HG03175 (cell line): ENCODE data around the gene DMRT1.

Experiments used
- ATAC-seq: cut with Tn5 transposase; IDR thresholded peaks from one replicate; pipeline ENCODE4 v1.9.1; 2021; ENCODE audit warnings: mild to moderate bottlenecking, moderate library complexity; ENCODE audit not compliant: unreplicated experiment

Gene DMRT1

DNA sequence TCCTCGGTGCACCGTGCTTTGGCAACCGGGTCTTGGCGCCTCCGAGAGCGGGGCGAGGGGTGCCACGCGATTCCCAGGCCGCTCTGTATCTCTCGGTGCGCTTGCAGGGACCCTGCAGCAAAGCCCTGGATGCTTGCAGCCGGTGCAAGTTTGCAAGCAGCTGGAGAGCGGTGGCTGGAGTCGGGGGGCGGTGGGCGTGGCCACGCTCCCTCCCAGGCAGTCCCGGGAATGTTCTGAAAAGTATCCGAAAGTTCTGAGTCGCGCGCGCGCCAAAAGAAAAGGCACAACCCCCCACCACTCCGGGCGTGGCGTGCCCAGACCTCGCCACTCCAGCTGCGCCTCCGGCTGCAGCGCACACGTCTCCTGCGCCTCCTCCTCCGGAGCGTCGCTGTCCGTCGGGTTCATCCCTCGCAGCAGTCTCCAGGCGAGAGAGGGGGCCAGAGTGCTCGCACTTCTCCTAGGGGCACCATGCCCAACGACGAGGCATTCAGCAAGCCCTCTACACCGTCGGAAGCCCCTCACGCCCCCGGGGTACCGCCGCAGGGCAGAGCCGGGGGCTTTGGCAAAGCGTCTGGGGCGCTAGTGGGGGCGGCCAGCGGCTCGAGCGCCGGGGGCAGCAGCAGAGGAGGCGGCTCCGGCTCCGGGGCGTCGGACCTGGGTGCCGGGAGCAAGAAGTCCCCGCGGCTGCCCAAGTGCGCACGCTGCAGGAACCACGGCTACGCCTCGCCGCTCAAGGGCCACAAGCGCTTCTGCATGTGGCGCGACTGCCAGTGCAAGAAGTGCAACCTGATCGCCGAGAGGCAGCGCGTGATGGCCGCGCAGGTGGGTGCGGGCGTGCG is at the start of gene DMRT1:
DMRT1 (plus strand) TSS at position 327 of the 839 bp plus-strand sequence; CDS start at position 469, 142 bp downstream.
- ATAC-seq, result no peak

DNA sequence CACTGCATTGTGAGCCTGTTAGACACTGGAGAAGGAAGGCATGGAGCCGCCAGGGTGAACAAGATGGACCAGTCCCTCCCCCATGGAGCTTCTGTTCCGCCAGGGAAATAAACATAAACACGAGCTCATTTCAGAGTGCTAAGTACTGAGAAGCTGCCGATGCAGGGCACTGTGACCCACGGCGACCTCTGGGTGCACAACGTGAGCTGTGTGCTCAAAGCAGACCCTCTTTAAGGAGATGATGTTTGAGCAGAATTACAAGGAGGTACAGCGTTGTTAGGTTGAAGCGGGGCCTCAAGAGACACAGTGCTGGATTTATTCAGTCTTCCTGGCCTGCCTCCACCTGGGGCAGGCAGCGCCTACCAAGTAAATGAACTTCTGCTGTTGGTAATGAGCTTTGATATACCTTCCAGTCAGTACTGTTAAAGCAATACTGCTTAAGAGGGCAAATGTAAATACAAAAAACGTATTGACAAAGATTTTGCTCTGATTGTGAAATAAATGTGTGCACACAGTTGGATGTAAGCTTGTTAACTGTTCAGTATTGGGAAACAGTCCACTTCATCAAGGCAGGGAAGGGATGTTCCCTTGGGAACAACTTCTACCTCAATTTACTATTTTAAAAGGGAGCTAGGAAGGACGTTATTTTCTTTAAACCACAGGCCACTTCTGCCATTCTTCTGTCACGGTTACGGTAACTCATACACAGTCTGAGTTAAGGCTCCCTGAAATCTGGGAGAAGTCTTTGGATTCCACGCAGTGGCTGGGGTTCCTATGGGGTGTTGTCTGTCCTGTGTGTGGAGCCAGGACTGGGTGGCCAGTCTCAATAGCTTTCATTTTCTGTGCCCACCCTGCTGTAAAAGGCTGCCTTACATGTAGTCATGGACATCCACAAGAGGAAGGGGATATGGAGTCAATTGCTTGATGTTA is 48.9 kb upstream of the DMRT1 start:
- ATAC-seq, result no peak

DNA sequence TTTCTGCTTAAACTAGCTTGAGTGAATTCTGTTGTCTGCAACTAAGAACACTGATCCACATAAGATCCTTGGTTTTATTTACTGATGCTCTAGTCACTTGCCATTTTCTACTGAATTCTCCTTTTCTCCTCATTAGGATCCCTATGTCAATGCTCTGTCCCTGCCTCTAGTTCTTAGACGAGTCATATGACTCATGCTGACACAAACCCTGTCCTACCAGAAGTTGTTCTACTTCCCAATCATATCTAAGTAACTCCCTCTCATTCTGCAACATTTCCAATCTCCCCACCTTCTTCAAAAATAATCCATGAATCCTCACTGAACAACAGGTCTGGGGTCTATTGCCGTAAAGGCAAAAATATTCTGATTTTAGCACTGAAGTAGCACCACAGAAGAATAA is 47.1 kb upstream of the DMRT1 start:
- ATAC-seq, result no peak

DNA sequence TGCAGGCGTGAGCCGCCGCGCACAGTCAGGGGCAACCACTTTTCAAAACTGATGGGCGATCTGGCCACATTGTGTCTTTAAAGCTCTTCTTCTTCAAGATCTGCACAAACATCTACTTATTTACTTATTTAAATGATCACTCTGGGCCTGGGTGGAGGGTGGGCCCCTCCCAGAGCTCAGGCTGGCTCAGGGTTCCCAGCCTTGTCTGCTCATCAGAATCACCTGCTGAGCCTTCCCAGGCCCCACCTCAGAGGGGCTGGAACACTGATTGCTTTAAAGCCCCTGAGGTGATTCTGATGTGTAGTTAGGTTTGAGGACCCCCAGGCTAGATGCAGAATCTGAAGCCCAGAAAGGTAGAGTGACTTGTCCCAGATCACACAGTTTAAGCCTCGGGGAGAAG is 45.6 kb upstream of the DMRT1 start:
- ATAC-seq, result no peak

DNA sequence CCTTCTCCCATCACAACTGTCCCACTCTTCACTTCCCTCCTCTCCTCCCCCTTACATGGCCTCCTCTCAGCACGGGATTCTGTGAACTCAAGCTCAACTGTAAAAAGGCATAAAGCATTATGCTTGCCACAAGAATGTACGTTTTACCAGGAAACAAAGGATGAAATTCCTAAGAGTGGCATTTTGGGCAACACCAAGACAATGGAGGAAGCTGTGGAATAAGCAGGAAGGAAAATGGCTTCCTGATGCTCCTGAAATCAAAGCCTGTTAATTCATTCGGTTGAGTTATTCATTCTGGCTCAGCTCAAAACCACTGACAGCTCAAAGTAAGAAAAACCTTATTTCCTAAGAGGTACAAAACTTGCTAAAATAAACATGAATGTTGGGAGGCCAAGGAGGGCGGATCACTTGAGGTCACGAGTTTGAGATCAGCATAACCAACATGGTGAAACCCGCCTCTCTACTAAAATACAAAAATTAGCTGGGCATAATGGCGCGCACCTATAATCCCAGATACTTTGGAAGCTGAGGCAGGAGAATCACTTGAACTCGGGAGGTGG is 40.8 kb upstream of the DMRT1 start:
- ATAC-seq, result no peak

DNA sequence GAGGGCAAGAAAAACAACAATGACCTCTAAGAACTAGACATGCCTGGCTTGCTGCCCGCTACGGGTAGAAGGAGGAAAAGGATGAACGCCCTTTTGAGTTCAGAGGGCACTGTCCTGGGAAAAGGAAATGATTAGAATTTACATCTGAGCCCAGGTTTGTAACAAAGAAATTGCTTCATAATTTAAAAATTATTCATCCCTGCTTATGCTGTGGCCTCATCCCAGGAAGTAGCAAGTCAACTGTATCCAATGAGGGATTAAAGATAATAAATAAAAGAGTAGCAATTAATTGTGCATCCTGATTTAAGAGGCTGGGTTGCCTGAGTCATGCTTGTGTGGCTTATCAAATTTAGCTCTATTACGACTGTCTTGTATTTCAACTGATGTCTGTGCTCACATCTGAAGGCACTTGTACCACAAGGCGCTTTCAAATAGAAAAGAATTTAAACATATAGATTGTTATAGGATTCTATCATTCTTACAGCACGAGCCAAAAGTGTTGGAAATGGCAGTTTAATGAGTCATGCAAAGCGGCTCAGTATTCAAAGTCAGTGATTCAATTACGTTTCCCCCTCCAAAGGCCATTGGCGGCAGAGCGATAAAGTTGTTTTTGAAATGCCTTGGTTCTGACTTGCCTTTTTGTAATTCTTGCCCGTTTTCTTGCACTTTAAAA is 40.0 kb upstream of the DMRT1 start:
- no peak for ATAC-seq

DNA sequence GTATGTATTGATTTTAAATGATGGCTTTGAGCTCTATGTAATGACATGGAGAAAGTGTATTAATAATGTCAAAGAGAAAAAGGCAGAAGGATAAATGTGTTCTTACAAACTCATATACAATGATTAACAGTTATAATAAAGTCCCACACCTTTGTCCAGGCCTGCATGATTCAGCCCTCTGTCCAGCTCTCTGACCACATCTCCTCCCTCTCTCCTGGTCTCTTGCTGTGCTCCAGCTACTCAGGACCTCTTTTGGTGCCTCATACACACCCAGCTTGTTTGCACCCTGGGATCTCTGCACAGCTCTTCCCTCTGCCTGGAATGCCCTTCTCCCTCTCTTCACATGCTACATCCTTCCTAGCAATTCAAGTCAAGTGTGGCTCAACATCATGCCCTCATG is 37.5 kb upstream of the DMRT1 start:
- no peak for ATAC-seq

DNA sequence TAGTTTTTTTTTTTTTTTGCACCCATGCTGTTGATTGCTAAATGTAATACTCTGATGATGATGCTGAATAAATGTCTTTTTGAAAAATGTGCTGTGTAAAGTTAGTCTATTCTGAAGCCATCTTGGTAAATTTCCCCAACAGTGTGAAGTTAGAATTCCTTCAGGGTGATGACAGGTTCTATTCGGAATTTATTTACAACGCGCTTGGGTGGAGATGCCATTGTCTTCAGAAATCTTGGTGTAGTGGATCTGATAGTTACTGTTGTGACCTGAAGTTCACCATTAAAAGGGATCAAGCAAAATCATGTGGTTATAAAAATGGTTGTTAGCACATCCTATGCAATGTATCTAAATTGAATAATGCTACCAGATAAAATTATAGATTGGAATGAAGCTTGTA is 36.3 kb upstream of the DMRT1 start:
- no peak for ATAC-seq

DNA sequence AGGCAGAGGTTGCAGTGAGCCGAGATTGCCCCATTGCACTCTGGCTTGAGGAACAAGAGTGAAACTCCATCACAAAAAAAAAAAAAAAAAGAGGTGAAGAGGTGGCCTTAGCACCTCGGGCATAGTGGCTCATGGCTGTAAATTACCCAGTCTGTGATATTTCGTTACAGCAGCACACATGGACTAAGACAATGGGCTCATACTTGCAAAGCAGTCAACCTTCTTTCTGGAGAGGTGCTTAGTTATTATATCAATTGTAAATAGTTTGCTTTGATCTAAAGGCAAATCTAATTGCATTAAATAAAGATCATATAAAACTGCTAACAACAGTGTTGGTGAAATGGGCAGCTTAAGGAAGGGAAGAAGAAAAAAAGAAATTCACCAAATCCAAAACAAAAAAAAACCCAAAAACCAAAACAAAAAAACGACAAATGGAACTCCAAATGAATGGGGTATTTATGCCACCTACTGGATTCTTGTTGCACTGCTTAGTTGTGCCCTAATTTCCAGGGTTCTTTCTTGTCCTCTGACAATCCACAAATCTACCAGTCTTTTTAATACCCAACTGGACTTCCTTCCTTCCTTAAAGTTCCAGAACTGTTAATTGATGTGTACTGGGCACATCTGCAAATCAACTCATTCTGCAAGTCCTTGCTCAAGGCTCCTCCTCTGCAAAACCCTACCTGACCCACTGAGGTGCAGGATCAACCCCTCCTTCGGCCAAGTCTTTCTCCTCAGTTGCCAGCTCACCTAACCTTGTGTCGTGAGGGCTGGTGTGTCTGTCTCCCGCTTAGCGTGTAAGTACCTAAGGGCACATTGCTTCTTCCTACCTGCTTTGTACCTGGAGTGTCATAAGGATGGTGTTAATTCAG is 35.0 kb upstream of the DMRT1 start:
- peak; percentile 58 for ATAC-seq

DNA sequence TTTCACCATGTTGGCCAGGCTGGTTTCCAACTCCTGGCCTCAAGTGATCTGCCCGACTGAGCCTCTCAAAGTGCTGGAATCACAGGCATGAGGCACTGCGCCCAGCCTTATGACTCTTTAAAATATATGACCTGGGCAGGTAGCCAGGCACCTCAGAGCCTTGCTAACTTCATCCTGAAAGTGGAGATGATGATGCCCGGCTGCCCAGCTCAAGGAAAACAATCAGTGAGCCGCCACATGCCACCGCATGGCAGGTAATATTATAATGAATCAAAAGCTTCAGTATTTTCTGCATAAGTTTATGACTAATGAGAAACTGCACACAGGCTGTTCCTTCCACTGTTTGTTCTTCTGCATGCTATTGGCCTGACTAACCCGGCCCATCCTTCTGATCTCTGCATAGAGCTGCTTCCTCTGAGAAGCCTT is 30.4 kb upstream of the DMRT1 start:
- ATAC-seq, result no peak

DNA sequence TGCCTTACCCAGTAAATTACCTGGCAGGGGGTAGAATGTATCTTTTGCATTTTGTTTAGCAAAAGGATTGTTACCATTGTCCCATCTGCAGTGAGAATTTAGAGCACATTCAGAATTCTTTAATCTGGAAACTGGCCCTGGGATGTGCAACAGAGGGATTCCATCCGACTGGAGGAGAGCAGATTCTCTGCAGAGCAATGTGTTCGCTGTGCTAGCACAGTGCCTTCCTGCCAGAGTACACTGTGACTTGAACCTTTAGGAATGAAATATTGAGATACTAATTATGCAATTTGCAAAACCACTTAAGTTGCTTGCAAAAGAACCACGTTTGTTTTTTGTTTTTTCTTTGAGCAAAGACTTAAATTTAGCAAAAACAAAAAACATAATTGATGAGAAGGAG is 22.5 kb upstream of the DMRT1 start:
- ATAC-seq, result no peak

DNA sequence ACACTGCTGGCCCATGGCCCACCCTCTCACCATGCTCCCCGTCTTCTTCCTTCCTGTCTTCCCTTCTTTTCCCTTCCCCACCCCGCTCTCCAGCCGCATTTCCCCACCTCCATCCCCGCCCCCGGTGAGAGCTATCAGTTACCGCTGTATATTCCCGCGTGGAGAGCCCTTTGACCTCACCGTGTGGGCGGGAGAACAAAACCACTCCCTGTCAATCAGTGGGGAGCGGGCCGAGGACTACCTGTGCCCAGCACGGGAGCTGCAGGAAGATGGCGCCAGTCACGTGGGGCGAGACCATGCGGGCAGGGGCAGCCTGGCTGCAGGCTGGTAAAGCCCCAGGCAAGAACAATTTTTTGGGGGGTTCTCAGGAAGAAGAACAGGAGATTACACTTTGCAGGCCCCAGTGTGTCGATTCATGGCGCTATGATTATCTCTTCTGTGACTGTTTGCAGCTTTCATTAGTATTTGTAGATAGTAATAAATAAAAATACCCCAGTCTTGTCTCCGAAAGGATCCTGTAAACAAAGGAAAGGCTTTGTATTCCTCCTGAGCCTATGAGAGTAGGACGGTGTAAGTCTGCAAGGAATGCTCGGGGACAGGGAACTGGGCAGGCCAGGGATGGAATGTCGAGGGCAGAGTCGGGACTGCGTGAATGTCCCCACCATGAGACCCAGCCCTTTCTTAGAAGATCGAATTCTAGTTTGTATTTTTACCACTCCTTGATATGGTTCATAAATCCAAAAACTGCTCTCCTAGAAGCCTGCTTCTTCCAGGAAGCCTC is 14.8 kb upstream of the DMRT1 start:
- no peak for ATAC-seq

DNA sequence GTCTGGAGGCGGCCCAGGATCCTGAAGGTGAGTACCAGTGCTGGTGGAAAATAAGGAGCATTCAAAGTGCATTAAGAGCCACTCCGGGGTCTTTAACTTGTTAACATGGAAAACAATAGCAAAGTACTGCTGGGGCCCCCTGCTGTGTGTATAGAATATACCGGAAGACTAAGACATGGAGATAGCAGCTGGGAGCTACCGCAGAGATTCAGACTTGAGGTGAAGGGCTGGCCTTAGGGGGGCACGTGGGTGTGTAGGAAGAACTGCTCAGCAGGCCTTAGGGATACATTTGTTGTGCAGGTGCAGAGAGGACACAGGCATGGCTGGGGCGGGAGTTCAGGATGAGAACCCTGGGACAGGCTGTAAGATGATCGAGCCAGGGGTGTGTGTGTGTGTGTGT is 1.2 kb upstream of the DMRT1 start:
- no peak for ATAC-seq

DNA sequence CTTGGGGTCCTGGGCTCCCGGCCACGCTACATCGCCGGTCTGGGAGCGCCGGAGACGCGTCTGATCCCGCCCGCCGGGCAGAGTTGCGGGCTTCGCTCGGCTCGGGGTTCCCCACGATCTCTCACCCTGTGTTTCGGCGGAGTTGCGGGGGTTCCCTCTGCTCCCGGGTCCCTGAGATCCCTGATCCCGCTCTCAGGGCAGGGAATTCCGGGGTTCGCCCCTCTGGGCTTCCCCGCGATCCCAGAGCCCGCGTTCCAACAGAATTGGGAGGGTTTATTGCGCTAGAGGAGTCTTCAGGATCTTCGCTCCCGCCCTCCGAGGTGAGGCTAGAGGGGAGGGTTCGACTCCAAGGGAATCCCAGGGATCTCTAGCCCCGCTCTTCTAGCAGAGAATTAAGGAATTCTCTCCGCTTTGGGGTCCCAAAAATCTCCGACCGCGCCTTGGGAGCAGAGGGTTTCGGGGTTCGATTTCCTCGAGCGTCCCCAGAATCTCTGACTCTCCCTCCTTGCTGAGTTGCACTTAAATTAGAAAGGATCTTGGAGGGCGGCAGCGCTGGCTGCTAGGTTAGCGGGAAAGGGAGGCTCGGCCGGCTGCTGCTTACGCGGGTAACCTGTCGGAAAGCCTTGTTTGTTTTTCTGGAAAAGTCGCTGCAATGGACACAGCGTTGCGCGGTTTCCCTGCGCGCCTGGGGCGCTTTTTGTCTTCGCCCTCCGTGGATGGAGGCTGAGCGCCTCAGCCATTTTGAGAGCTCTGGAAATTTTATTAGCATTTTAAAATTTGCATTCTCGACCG is 1.3 kb downstream of the DMRT1 start:
- ATAC-seq, result no peak

DNA sequence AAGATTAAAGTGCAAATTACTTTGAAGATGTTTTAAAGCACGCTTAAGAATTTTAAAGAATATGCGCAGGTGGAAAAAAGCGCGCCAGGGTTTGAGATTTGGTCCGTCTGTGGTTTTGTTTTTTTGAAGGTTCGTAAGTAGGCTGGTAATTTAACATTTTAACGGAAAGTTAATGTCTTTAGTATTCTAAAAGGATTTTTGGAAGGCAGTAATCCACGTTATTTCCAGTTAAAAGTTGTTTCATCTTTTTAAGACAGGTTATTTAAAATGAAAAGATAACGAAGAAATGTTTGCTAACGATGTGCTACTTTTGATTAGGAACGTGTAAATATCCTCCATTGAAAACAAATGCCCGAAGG is 1.9 kb downstream of the DMRT1 start:
- ATAC-seq, result no peak

DNA sequence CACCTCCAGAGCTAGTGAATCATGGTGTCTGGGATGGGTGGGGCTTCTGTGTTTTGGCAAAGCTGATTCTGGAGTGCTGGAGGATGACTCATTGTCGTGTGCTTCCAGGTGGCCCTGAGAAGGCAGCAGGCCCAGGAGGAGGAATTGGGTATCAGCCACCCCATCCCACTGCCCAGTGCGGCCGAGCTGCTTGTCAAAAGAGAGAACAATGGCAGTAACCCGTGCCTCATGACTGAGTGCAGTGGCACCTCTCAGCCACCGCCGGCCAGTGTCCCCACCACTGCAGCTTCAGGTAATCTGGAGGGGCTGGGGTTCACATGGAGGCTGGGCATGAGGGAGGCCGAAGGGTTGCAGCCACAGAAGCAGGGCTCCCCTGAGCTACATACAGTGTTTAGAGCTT is 5.4 kb downstream of the DMRT1 start:
- no peak for ATAC-seq

DNA sequence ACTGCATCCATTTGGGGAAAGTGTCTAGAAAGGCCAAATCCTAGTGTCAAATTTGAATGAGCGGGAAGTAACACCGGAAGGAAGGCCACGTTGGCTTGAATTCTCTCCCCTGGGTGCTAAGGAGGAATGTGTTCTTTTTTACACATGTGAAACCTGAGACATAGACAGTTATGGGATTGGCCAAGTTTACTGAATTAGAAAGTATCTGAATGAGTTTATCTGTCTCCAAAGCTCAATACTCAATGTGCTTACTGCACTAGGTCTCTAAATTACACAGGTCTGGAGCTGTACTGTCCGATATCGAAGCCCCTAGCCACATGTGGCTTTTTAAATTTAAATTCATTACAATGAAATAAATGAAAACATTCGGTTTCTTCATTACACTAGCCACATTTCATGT is 6.0 kb downstream of the DMRT1 start:
- ATAC-seq, result no peak

DNA sequence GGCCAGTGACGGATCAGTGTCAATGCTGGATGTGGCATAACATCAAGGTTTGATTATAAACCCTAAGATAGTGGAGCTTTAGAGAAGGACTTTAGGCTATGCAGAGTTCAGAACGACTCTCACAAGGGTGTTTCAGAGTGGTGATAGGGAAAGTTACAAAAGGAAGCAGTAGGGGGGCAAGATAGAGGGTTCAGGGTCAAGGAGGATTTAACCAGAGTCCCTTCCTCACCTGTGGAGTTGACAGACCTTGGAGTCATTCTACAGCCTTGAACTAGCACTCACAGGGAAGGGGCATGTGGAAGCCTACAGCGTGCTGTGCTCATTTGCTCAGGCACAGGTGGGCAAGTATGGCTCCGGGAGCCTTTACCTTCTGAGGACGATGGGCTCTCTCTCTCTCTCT is 7.9 kb downstream of the DMRT1 start:
- no peak for ATAC-seq

DNA sequence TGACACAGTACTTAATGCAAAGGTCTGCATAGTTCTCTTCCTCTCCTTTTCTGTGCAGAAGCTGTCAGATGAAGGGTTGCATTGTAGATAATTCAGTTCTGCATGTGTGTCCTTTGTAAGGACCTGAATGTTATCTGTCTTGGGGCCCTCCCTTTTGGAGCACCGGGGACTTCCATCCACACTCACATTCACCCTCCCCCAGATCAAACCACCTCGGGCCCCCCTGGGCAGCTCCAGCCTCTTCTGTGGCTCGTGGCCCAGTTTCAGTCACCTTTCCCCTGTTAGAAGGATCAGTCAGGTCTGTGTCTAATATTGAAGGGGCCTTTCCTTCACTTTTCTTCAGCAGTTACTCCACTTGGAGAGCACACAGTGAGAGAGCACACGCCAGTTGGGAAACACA is 11.0 kb downstream of the DMRT1 start:
- ATAC-seq, result no peak
